Measurements from ENCODE around the gene MPDU1. TPM values are rescaled to one million over a fixed set of nuclear protein-coding genes. Genes with fewer than 3 reads are reported as not detected.
"Not testable (repeated sequence)": the region's sequence is repeated elsewhere in the genome, so short reads cannot be mapped to it uniquely, and the experiment has no call there.

The MPDU1 gene
- total and polyA plus RNA-seq, 2 experiments from 2014 or later: 86.9 to 90.9 TPM

DNA sequence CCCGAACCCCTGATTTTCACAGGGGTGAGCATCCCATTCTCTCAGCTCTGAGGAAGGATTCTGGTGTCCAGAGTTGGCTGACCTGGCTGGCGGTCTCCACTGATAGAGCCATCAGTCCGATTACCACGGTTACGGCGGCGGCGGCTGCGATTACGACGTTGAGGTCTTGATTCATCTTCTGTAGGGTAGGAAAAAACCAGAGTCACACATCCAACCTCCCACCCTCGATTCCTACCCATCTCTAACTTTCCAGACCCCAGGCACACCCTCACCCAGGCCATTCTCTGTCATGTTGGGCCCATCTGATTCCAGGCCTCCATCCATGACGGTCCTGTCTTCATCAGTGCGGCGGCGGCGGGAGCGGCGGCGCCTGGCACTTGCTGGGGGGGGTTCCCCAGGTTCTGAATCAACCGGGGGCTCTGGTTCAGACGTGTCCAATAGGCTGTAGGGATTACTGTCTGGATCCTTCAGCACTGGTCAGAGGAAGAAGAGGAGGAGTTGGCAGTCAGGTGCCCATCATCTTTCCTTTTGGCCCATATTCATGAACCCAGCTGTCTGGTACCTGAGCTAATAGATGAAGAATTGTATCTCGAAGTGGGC is 8.9 kb downstream of the MPDU1 start:
- TF ChIP-seq, protein P1, sequence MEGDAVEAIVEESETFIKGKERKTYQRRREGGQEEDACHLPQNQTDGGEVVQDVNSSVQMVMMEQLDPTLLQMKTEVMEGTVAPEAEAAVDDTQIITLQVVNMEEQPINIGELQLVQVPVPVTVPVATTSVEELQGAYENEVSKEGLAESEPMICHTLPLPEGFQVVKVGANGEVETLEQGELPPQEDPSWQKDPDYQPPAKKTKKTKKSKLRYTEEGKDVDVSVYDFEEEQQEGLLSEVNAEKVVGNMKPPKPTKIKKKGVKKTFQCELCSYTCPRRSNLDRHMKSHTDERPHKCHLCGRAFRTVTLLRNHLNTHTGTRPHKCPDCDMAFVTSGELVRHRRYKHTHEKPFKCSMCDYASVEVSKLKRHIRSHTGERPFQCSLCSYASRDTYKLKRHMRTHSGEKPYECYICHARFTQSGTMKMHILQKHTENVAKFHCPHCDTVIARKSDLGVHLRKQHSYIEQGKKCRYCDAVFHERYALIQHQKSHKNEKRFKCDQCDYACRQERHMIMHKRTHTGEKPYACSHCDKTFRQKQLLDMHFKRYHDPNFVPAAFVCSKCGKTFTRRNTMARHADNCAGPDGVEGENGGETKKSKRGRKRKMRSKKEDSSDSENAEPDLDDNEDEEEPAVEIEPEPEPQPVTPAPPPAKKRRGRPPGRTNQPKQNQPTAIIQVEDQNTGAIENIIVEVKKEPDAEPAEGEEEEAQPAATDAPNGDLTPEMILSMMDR (IDR thresholded peaks at IDR 0.05; ENCODE audit: low read depth, low read length): no peak
- H3K27ac ChIP-seq: no peak overlapping the region
- peaks cover 51% of the 10 kb centered on the region for H3K36me3 ChIP-seq
- no peaks in the 10 kb centered on the region for H3K4me1 ChIP-seq (ENCODE audit: low read depth)
- no peak overlapping the region for H3K4me3 ChIP-seq
- no peaks in the 10 kb centered on the region for H3K27me3 ChIP-seq
- no peak for DNase-seq (ENCODE audit: low read depth in 1 of 2, low spot score in 1 of 2)
- H3K9me3 ChIP-seq (ENCODE audit: low read depth): no peaks in the 10 kb centered on the region

DNA sequence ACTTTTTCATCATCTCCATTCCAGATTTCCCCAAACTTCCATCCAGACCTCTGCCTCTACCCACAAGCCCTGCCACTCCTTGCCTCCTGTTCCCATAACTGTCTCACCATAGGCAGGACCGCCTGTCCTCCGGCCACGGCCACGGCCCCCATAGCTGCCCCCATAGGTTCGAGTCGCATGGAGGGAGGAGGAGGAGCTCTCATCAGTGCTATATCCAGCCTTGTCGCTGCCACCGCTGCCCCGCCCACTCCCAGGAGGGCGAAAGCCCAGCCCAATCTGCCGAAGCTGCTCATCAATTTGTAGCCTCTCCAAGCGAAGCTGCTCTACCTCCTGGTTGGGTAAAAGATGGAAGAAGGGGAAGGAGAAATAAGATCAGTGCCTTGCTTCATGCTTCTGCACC is 9.6 kb downstream of the MPDU1 start:
- Histone ChIP-seq H3K9me3 (ENCODE audit: low read depth) (no peaks in the 10 kb centered on the region), H3K27me3 (no peaks in the 10 kb centered on the region), H3K4me1 (ENCODE audit: low read depth) (no peaks in the 10 kb centered on the region), H3K36me3 (peaks cover 51% of the 10 kb centered on the region), H3K4me3 (no peak overlapping the region), H3K27ac (no peak overlapping the region)
- DNase-seq (ENCODE audit: low read depth in 1 of 2, low spot score in 1 of 2): no peak
- TF ChIP-seq, protein P1 (IDR thresholded peaks at IDR 0.05; ENCODE audit: low read depth, low read length): no peak

- H3K27ac ChIP-seq; H3K27me3 ChIP-seq; H3K4me3 ChIP-seq; DNase-seq (ENCODE audit: low read depth in 1 of 2, low spot score in 1 of 2); H3K4me1 ChIP-seq (ENCODE audit: low read depth); H3K9me3 ChIP-seq (ENCODE audit: low read depth): not testable (repeated sequence)
- peaks cover 69% of the 10 kb centered on the region for H3K36me3 ChIP-seq
Observed at GRCh38 chr17:7597561-7597960, 13.9 kb downstream of the MPDU1 start.

DNA sequence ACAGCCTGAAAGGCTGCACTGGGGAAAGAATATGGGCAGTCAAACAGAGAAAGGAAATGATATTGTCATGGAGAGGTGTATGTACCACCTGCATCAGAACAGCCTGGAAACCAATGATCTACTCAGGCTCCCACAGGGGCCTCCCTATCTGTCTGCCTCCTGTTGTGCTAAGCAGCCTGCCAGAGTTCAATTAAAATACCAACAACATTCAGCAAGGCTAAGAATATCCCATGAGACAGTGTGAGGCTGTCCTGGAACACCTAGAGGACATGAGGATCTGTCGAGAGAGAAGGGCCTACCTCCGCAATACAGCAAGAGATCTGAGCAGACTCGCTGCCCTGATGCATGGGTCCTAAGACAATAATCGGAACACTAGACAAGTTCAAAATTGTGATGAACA is 22.6 kb downstream of the MPDU1 start:
- Histone ChIP-seq H3K4me3 (no peak overlapping the region), H3K9me3 (ENCODE audit: low read depth) (no peaks in the 10 kb centered on the region)

GRCh38 chr17:7610641-7611040 is 27.0 kb downstream of the MPDU1 start:
- H3K36me3 ChIP-seq: no peaks in the 10 kb centered on the region
- TF ChIP-seq, protein P1 (IDR thresholded peaks at IDR 0.05; ENCODE audit: low read depth, low read length): no peak
- no peak overlapping the region for H3K27ac ChIP-seq
- no peak overlapping the region for H3K4me3 ChIP-seq
- H3K27me3 ChIP-seq: no peaks in the 10 kb centered on the region
- peaks cover 22% of the 10 kb centered on the region for H3K4me1 ChIP-seq (ENCODE audit: low read depth)
- no peaks in the 10 kb centered on the region for H3K9me3 ChIP-seq (ENCODE audit: low read depth)
- DNase-seq (ENCODE audit: low read depth in 1 of 2, low spot score in 1 of 2): no peak

More for the DNA sequence above, 22.6 kb downstream of the MPDU1 start:
- DNase-seq (ENCODE audit: low read depth in 1 of 2, low spot score in 1 of 2): peak in 1 of 2 donors; percentile 65
- Histone ChIP-seq H3K36me3 (peaks cover 16% of the 10 kb centered on the region), H3K4me1 (ENCODE audit: low read depth) (peaks cover 11% of the 10 kb centered on the region), H3K27me3 (no peaks in the 10 kb centered on the region), H3K27ac (peak overlapping the region; percentile 77)
- TF ChIP-seq, protein P1 (IDR thresholded peaks at IDR 0.05; ENCODE audit: low read depth, low read length): no peak

GRCh38 chr17:7611635-7612293 is 28.1 kb downstream of the MPDU1 start:
- DNase-seq (ENCODE audit: low read depth in 1 of 2, low spot score in 1 of 2): no peak
- Histone ChIP-seq H3K27ac (no peak overlapping the region), H3K4me1 (ENCODE audit: low read depth) (peaks cover 12% of the 10 kb centered on the region), H3K9me3 (ENCODE audit: low read depth) (no peaks in the 10 kb centered on the region), H3K27me3 (no peaks in the 10 kb centered on the region), H3K36me3 (no peaks in the 10 kb centered on the region), H3K4me3 (no peak overlapping the region)
- TF ChIP-seq, protein P1 (IDR thresholded peaks at IDR 0.05; ENCODE audit: low read depth, low read length): no peak

Measured in cardiac muscle cell (in vitro differentiated cells and primary cell).